T47D (cell line): ENCODE data around the gene KSR2.

Experiments used
- DNase-seq, 2 experiments: peaks; one replicate each; pipeline versions ENCODE4 v3.0.0 to v3.0.0-alpha.2; 2011 to 2012; ENCODE audit warnings: low read depth in 1 of 2, low spot score in 1 of 2
- JUND ChIP-seq: IDR thresholded peaks from 2 replicates; pipeline ENCODE4 v1.6.1; 2012; ENCODE audit warnings: low read depth
- in situ Hi-C: cut with HindIII; loops from 2 replicates; pipeline ENCODE4 v1.10.0; 2016; ENCODE audit warnings: low sequenced_read_pairs, low pct_unique_long_range_greater_than_20kb

KSR2 gene

GRCh38 chr12:117686911-117687377, 281.8 kb downstream of the KSR2 start:
- no peak for DNase-seq
- in situ Hi-C loops, result no loop called here
- TF ChIP-seq JUND, result no peak

GRCh38 chr12:117686210-117686609, 282.6 kb downstream of the KSR2 start:
- TF ChIP-seq JUND, result no peak
- DNase-seq, result no peak
- in situ Hi-C loops, result no loop called here

- in situ Hi-C loops, result no loop called here
- DNase-seq, result peak in 1 of 2 experiments; percentile 53
Observed at GRCh38 chr12:117685110-117685926, 283.5 kb downstream of the KSR2 start.

GRCh38 chr12:117684471-117684870, 284.3 kb downstream of the KSR2 start:
- in situ Hi-C loops, result no loop called here
- no peak for DNase-seq
- no peak for TF ChIP-seq JUND

More at GRCh38 chr12:117685110-117685926, 283.5 kb downstream of the KSR2 start:
- no peak for TF ChIP-seq JUND

DNA sequence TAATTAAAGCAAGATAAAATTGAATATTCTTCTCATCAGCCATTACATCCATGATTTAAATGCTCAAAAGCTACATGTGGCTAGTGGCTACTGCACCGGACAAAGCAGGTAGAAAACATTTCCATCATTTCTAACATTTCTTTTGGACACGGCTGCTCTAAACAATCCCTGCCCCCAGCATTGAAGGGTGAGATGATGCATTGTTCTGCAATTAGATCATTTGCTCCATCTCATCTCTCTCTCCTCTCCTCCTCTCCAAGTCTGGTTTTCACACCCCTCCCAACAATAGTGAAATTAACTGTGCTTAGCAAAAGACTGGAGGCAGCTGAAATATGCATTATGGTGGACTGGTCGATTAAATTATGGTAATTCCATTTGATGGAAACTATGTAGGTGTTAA, 288.5 kb downstream of the KSR2 start:
- no peak for DNase-seq
- TF ChIP-seq JUND, result no peak
- in situ Hi-C loops, result no loop called here

- no peak for DNase-seq
- in situ Hi-C loops, result no loop called here
- TF ChIP-seq JUND, result no peak
Observed at GRCh38 chr12:117679776-117680175, 289.0 kb downstream of the KSR2 start.

- in situ Hi-C loops, result no loop called here
- no peak for TF ChIP-seq JUND
- DNase-seq, result no peak
Observed at GRCh38 chr12:117674763-117675162, 294.0 kb downstream of the KSR2 start.

GRCh38 chr12:117674313-117674712, 294.5 kb downstream of the KSR2 start:
- in situ Hi-C loops, result no loop called here
- no peak for TF ChIP-seq JUND
- no peak for DNase-seq

GRCh38 chr12:117671734-117672133, 297.1 kb downstream of the KSR2 start:
- no peak for TF ChIP-seq JUND
- in situ Hi-C loops, result no loop called here
- DNase-seq, result peak; percentile 56 to 79

DNA sequence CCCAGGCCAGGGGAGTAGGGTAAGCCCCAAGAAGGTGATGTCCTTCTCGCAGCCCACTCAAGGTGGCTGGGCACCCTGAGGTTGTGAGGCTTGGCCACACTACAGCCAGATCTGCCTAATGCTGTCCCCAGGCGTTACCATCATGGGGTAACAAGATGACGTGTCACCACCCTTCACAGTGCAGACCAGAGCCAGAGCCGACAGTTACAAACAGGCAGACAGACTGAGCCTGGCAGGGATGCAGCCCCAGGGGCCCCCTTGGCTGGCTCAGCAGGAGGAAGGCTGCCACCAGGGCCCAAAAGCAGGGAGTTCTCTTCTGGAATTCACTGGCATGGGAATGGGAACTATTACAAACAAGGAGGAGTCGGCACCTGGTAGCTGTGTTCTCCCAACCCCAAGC, 304.6 kb downstream of the KSR2 start:
- in situ Hi-C loops, result no loop called here
- no peak for TF ChIP-seq JUND
- DNase-seq, result no peak

DNA sequence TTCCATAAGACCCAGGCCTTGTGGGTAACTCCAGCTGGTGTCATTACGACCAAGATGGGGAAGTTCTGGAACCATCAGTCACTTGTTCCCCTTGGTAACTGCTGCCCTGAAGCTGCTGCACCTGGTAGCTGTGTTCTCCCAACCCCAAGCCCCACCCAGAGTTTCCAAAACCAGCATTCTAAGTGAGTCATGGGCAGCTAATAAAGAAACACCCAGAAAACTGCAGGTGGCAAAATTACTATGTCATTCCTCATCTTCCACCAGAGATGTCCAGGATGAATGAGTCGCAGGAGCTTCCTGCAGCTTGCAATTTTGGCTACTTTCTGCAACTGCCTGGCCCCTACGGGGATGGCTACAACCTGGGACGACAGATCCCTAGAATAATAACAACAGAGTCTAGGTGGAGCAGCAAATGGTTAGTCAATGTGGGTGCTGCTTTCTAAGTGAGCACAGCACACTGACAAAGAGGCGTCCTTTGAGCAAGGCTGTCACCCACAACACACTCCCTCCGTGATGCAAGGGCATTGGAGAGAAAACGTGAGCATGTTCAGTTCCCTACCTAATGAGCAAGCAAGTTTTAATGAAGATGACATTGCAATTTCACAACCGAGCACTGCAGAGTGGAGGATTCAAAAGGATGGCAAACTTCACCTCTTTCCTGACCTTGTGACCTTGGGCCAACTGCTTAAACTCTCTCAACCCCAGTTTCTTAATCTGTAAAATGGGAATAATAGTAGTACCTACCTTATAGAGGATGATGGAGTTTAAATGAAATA, 306.0 kb downstream of the KSR2 start:
- DNase-seq, result no peak
- TF ChIP-seq JUND, result no peak
- in situ Hi-C loops, result no loop called here

- in situ Hi-C loops, result no loop called here
- DNase-seq, result no peak
- TF ChIP-seq JUND, result no peak
Observed at GRCh38 chr12:117662220-117662619, 306.6 kb downstream of the KSR2 start.

GRCh38 chr12:117661471-117661870, 307.3 kb downstream of the KSR2 start:
- in situ Hi-C loops, result no loop called here
- no peak for TF ChIP-seq JUND
- no peak for DNase-seq

GRCh38 chr12:117660896-117661295, 307.9 kb downstream of the KSR2 start:
- no peak for DNase-seq
- in situ Hi-C loops, result no loop called here
- TF ChIP-seq JUND, result no peak
